Suprapubic skin (tissue), 3 donors: ENCODE data around the gene COL16A1.

Experiments
- CTCF ChIP-seq, 2 donors: fragments of 200-600 bp in 1 of 2; fragments of 450-650 bp in 1 of 2; sonication (generic) in 1 of 2; IDR thresholded peaks; one replicate each; pipeline ENCODE4 v1.5.1; 2016 to 2019; ENCODE audit warnings: antibody characterized with exemption in 2 of 2, mild to moderate bottlenecking in 1 of 2, moderate library complexity in 1 of 2
- EP300 ChIP-seq: sonication (generic); formaldehyde crosslinking; IDR thresholded peaks from one replicate; pipeline ENCODE4 v1.6.1; 2017; ENCODE audit warnings: antibody characterized with exemption
- POLR2A ChIP-seq, 2 donors: fragments of 450-650 bp; IDR thresholded peaks; one replicate each; pipeline ENCODE4 v1.6.1; 2017; ENCODE audit warnings: antibody characterized with exemption in 2 of 2, mild to moderate bottlenecking in 2 of 2, moderate library complexity in 2 of 2

- TF ChIP-seq CTCF (IDR thresholded peaks at IDR 0.05) (no peak), EP300 (no peak), POLR2A (IDR thresholded peaks at IDR 0.05) (no peak)
These were observed 45.1 kb downstream of the COL16A1 start for GRCh38 chr1:31658721-31659120.
